ENCODE data around the gene CNIH1.
"Not testable (repeated sequence)": the region's sequence is repeated elsewhere in the genome, so short reads cannot be mapped to it uniquely, and the experiment has no call there.

DNA sequence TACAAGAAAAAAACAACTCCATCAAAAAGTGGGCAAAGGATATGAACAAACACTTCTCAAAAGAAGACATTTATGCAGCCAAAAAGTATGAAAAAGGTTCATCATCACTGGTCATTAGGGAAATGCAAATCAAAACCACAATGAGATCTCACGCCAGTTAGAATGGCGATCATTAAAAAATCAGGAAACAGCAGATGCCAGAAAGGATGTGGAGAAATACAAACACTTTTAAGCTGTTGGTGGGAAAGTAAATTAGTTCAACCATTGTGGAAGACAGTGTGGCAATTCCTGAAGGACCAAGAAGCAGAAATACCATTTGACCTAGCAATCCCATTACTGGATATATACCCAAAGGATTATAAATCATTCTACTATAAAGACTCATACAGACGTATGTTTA lies 60.6 kb downstream of the CNIH1 start:
- TF ChIP-seq, protein P1, sequence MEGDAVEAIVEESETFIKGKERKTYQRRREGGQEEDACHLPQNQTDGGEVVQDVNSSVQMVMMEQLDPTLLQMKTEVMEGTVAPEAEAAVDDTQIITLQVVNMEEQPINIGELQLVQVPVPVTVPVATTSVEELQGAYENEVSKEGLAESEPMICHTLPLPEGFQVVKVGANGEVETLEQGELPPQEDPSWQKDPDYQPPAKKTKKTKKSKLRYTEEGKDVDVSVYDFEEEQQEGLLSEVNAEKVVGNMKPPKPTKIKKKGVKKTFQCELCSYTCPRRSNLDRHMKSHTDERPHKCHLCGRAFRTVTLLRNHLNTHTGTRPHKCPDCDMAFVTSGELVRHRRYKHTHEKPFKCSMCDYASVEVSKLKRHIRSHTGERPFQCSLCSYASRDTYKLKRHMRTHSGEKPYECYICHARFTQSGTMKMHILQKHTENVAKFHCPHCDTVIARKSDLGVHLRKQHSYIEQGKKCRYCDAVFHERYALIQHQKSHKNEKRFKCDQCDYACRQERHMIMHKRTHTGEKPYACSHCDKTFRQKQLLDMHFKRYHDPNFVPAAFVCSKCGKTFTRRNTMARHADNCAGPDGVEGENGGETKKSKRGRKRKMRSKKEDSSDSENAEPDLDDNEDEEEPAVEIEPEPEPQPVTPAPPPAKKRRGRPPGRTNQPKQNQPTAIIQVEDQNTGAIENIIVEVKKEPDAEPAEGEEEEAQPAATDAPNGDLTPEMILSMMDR (IDR thresholded peaks at IDR 0.05), result not testable (repeated sequence)
- TF ChIP-seq EZH2, EZH2phosphoT487 (IDR thresholded peaks at IDR 0.05): not testable (repeated sequence)
